Thoracic aorta (tissue), 2 donors: ENCODE results near the gene GPX4. TPM values are rescaled to one million over a fixed set of nuclear protein-coding genes. Genes with fewer than 3 reads are reported as not detected.

ENCODE experiments used
- ATAC-seq: fragments of 150-250 bp; one replicate; pipeline ENCODE4 v1.8.0; 2017; ENCODE audit warnings: low read depth; ENCODE audit not compliant: insufficient number of reproducible peaks, low FRiP score
- DNase-seq: peaks from one replicate; pipeline ENCODE4 v3.0.0-alpha.2; 2020; ENCODE audit warnings: low spot score
- H3K27ac ChIP-seq, 2 donors: fragments of 200-600 bp; sonication (generic); 1 replicate in 1 of 2; 2 replicates in 1 of 2; pipeline ENCODE4 v1.5.1; 2016; ENCODE audit warnings: mild to moderate bottlenecking in 2 of 2, moderate library complexity in 2 of 2
- H3K27me3 ChIP-seq: fragments of 200-600 bp; sonication (generic); replicated peaks from 2 replicates; pipeline ENCODE4 v1.6.0; 2016; ENCODE audit warnings: mild to moderate bottlenecking; ENCODE audit not compliant: insufficient read depth
- H3K36me3 ChIP-seq: fragments of 200-600 bp; sonication (generic); one replicate; pipeline ENCODE4 v1.5.1; 2016
- H3K4me1 ChIP-seq, 2 donors: fragments of 200-600 bp; sonication (generic); 1 replicate in 1 of 2; 2 replicates in 1 of 2; pipeline versions ENCODE4 v1.5.1 to v1.6.0; 2016; ENCODE audit warnings: low read depth in 2 of 2, mild to moderate bottlenecking in 1 of 2; ENCODE audit not compliant: control insufficient read depth in 1 of 2
- H3K4me3 ChIP-seq: fragments of 200-600 bp; sonication (generic); 2 replicates; pipeline ENCODE4 v1.5.1; 2016; ENCODE audit warnings: mild to moderate bottlenecking
- H3K9me3 ChIP-seq: fragments of 200-600 bp; sonication (generic); 2 replicates; pipeline ENCODE4 v1.5.1; 2016
- CTCF ChIP-seq: fragments of 200-600 bp; sonication (generic); IDR thresholded peaks from one replicate; pipeline ENCODE4 v1.5.1; 2019; ENCODE audit warnings: antibody characterized with exemption
- total RNA-seq, 2 donors: library from RNA; depleted of rRNA; stranded (reverse); fragments of >200 nt; gene quantifications; one replicate each; pipeline versions ENCODE4 v1.1.0 to v1.2.3, GENCODE V29; 2016

Gene GPX4
- total RNA-seq, 2 donors from 2014 or later: 259 to 441 TPM

DNA sequence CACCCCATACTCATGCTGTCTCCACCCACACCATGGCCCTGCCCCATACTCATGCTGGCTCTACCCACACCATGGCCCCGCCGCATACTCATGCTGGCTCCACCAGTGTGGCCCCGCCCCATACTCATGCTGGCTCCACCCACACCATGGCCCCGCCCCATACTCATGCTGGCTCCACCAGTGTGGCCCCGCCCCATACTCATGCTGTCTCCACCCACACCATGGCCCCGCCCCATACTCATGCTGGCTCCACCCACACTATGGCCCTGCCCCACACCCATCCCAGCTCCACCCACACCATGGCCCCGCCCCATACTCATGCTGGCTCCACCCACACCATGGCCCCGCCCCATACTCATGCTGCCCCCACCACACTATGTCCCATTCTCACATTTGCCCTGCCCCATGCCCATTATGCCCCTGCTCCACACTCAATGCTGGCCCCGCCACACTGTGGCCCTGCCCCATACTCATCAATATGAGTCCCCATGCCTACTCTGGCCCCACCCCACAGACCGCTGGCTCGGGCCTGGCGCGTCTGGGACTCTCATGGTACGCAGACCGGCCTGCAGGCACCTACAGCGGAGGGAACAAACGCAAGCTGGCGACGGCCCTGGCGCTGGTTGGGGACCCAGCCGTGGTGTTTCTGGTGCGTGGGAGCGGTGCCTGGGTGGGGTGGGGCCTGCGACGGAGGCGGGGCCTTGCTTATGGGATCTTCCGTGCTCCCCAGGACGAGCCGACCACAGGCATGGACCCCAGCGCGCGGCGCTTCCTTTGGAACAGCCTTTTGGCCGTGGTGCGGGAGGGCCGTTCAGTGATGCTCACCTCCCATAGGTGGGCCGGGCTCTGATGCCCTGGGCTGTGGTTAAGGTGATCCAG is 40.5 kb upstream of the GPX4 start:
- DNase-seq: no peak
- Histone ChIP-seq H3K36me3 (no peaks in the 10 kb centered on the region), H3K27me3 (no peaks in the 10 kb centered on the region), H3K4me3 (no peak overlapping the region), H3K4me1 (peaks cover 8 to 34% of the 10 kb centered on the region in 2 donors), H3K9me3 (peaks cover 6% of the 10 kb centered on the region), H3K27ac (no peak overlapping the region)
- no peak for ATAC-seq
- TF ChIP-seq CTCF: no peak

GRCh38 chr19:1063909-1064660 is 39.7 kb upstream of the GPX4 start:
- H3K4me1 ChIP-seq: peaks cover 8 to 40% of the 10 kb centered on the region in 2 donors
- no peak overlapping the region for H3K27ac ChIP-seq
- no peak overlapping the region for H3K4me3 ChIP-seq
- no peaks in the 10 kb centered on the region for H3K27me3 ChIP-seq
- no peak for TF ChIP-seq CTCF
- no peaks in the 10 kb centered on the region for H3K36me3 ChIP-seq
- no peaks in the 10 kb centered on the region for H3K9me3 ChIP-seq
- ATAC-seq (no peak), DNase-seq (no peak)

DNA sequence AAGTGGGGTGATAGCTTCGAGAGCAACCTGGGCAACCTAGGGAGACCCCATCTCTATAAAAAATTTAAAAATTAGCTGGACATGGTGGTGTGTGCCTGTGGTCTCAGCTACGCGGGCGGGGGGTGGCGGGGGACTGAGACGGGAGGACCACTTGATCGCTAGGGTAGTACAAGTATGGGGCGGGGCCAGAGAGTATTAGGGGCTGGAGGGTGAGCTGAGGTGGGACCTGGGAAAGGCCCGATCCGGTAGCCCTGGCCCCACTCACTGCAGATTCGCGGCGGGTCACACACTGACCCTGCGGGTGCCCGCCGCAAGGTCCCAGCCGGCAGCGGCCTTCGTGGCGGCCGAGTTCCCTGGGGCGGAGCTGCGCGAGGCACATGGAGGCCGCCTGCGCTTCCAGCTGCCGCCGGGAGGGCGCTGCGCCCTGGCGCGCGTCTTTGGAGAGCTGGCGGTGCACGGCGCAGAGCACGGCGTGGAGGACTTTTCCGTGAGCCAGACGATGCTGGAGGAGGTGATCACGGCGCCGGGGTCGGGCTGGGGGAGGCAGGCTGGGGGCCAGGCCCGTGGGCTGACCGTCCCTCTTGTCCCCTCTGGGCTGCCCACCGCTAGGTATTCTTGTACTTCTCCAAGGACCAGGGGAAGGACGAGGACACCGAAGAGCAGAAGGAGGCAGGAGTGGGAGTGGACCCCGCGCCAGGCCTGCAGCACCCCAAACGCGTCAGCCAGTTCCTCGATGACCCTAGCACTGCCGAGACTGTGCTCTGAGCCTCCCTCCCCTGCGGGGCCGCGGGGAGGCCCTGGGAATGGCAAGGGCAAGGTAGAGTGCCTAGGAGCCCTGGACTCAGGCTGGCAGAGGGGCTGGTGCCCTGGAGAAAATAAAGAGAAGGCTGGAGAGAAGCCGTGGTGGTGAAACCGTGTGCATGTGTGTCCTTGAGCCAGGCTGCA is 38.9 kb upstream of the GPX4 start:
- H3K4me3 ChIP-seq: no peak overlapping the region
- H3K4me1 ChIP-seq: peaks cover 12 to 46% of the 10 kb centered on the region in 2 donors
- no peak overlapping the region for H3K27ac ChIP-seq
- TF ChIP-seq CTCF: peak; percentile 97
- no peaks in the 10 kb centered on the region for H3K9me3 ChIP-seq
- DNase-seq (no peak), ATAC-seq (no peak)
- no peaks in the 10 kb centered on the region for H3K36me3 ChIP-seq
- no peaks in the 10 kb centered on the region for H3K27me3 ChIP-seq

- H3K4me1 ChIP-seq: peaks cover 14 to 51% of the 10 kb centered on the region in 2 donors
- H3K9me3 ChIP-seq: no peaks in the 10 kb centered on the region
- no peak overlapping the region for H3K4me3 ChIP-seq
- no peaks in the 10 kb centered on the region for H3K36me3 ChIP-seq
- no peaks in the 10 kb centered on the region for H3K27me3 ChIP-seq
- DNase-seq (no peak), ATAC-seq (no peak)
- no peak overlapping the region for H3K27ac ChIP-seq
- TF ChIP-seq CTCF: no peak
Measured at GRCh38 chr19:1065606-1066109, 38.1 kb upstream of the GPX4 start.
